ENCODE data around the gene FAM222B. TPM values are rescaled to one million over a fixed set of nuclear protein-coding genes. Genes with fewer than 3 reads are reported as not detected.

The FAM222B gene
- total and polyA plus RNA-seq, 2 experiments from 2014 or later: 63.7 to 78.5 TPM

- no peaks in the 10 kb centered on the region for H4K20me1 ChIP-seq (replicated peaks; ENCODE audit: insufficient read depth)
- no peak for ATAC-seq
- Mint-ChIP-seq H3K9me3 (no peaks in the 10 kb centered on the region), H3K27me3 (ENCODE audit: insufficient read depth, low read depth, poor library complexity) (peaks cover 4% of the 10 kb centered on the region), H3K4me1 (peaks cover 16% of the 10 kb centered on the region), H3K36me3 (ENCODE audit: low read depth) (peaks cover 18% of the 10 kb centered on the region), H3K4me3 (no peak overlapping the region), H3K27ac (no peak overlapping the region)
- no peak for TF ChIP-seq ZNF331 (CRISPR knock-in tag; IDR thresholded peaks at IDR 0.05; ENCODE audit: low read depth)
- TF ChIP-seq ZNF114 (CRISPR knock-in tag; IDR thresholded peaks at IDR 0.05): no peak
- TF ChIP-seq CTCF (conservative IDR thresholded peaks at IDR 0.05; ENCODE audit: low read depth in 2 of 2): no peak
- TF ChIP-seq JUNB (IDR thresholded peaks at IDR 0.05; ENCODE audit: unreplicated experiment): no peak
- no peak for TF ChIP-seq CREB1 (CRISPR knock-in tag; IDR thresholded peaks at IDR 0.05; ENCODE audit: low read depth)
- TF ChIP-seq, protein P1, sequence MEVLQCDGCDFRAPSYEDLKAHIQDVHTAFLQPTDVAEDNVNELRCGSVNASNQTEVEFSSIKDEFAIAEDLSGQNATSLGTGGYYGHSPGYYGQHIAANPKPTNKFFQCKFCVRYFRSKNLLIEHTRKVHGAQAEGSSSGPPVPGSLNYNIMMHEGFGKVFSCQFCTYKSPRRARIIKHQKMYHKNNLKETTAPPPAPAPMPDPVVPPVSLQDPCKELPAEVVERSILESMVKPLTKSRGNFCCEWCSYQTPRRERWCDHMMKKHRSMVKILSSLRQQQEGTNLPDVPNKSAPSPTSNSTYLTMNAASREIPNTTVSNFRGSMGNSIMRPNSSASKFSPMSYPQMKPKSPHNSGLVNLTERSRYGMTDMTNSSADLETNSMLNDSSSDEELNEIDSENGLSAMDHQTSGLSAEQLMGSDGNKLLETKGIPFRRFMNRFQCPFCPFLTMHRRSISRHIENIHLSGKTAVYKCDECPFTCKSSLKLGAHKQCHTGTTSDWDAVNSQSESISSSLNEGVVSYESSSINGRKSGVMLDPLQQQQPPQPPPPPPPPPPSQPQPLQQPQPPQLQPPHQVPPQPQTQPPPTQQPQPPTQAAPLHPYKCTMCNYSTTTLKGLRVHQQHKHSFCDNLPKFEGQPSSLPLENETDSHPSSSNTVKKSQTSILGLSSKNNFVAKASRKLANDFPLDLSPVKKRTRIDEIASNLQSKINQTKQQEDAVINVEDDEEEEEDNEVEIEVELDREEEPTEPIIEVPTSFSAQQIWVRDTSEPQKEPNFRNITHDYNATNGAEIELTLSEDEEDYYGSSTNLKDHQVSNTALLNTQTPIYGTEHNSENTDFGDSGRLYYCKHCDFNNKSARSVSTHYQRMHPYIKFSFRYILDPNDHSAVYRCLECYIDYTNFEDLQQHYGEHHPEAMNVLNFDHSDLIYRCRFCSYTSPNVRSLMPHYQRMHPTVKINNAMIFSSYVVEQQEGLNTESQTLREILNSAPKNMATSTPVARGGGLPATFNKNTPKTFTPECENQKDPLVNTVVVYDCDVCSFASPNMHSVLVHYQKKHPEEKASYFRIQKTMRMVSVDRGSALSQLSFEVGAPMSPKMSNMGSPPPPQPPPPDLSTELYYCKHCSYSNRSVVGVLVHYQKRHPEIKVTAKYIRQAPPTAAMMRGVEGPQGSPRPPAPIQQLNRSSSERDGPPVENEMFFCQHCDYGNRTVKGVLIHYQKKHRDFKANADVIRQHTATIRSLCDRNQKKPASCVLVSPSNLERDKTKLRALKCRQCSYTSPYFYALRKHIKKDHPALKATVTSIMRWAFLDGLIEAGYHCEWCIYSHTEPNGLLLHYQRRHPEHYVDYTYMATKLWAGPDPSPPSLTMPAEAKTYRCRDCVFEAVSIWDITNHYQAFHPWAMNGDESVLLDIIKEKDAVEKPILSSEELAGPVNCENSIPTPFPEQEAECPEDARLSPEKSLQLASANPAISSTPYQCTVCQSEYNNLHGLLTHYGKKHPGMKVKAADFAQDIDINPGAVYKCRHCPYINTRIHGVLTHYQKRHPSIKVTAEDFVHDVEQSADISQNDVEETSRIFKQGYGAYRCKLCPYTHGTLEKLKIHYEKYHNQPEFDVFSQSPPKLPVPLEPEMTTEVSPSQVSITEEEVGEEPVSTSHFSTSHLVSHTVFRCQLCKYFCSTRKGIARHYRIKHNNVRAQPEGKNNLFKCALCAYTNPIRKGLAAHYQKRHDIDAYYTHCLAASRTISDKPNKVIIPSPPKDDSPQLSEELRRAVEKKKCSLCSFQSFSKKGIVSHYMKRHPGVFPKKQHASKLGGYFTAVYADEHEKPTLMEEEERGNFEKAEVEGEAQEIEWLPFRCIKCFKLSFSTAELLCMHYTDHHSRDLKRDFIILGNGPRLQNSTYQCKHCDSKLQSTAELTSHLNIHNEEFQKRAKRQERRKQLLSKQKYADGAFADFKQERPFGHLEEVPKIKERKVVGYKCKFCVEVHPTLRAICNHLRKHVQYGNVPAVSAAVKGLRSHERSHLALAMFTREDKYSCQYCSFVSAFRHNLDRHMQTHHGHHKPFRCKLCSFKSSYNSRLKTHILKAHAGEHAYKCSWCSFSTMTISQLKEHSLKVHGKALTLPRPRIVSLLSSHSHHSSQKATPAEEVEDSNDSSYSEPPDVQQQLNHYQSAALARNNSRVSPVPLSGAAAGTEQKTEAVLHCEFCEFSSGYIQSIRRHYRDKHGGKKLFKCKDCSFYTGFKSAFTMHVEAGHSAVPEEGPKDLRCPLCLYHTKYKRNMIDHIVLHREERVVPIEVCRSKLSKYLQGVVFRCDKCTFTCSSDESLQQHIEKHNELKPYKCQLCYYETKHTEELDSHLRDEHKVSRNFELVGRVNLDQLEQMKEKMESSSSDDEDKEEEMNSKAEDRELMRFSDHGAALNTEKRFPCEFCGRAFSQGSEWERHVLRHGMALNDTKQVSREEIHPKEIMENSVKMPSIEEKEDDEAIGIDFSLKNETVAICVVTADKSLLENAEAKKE (CRISPR knock-in tag; IDR thresholded peaks at IDR 0.05): no peak
- no peak for TF ChIP-seq POLR2AphosphoS5 (IDR thresholded peaks at IDR 0.05; ENCODE audit: low read depth)
- TF ChIP-seq EZH2phosphoT487 (IDR thresholded peaks at IDR 0.05; ENCODE audit: unreplicated experiment): no peak
- TF ChIP-seq REST (IDR thresholded peaks at IDR 0.05; ENCODE audit: unreplicated experiment): no peak
- TF ChIP-seq NANOG (IDR thresholded peaks at IDR 0.05; ENCODE audit: borderline replicate concordance): no peak
- TF ChIP-seq ETS1 (IDR thresholded peaks at IDR 0.05): no peak
- no peak for TF ChIP-seq EZH2 (IDR thresholded peaks at IDR 0.05; ENCODE audit: low read depth, unreplicated experiment)
- no peak for TF ChIP-seq STAT1 (IDR thresholded peaks at IDR 0.05; ENCODE audit: unreplicated experiment)
- H3K4me2 ChIP-seq: no peak overlapping the region
- no peak overlapping the region for H3K4me3 ChIP-seq
- H3F3A ChIP-seq (replicated peaks; ENCODE audit: low read depth): 0 out of 2 replicates have a peak, but pooled peaks cover 7% of the 10 kb centered on the region
- peaks cover 1% of the 10 kb centered on the region for H3K36me3 ChIP-seq (ENCODE audit: insufficient read depth)
- H2AFZ ChIP-seq: no peak overlapping the region
- DNase-seq (ENCODE audit: low spot score): no peak
- H3K79me2 ChIP-seq (replicated peaks; ENCODE audit: insufficient read depth): no peaks in the 10 kb centered on the region
- H3K27ac ChIP-seq (ENCODE audit: low read depth): no peak overlapping the region
- no peaks in the 10 kb centered on the region for H3K9me2 ChIP-seq (ENCODE audit: insufficient read depth)
- H3K27me3 ChIP-seq (ENCODE audit: insufficient read depth): no peaks in the 10 kb centered on the region
- no peaks in the 10 kb centered on the region; the same call in none of the 2 replicates for H3K4me1 ChIP-seq (ENCODE audit: insufficient read depth)
Measured at GRCh38 chr17:28863953-28864352, 21.4 kb upstream of the FAM222B start.
